Smooth muscle cell (in vitro differentiated cells): Measurements from ENCODE around the gene IGSF5. TPM values are rescaled to one million over a fixed set of nuclear protein-coding genes. Genes with fewer than 3 reads are reported as not detected.

Experiments used
- DNase-seq: peaks from one replicate; lab custom pipeline; 2025; ENCODE audit not compliant: unreplicated experiment; lab: John Stamatoyannopoulos, UW
- H2AFZ ChIP-seq: fragments of 200-600 bp; sonication (generic); 2 replicates; pipeline ENCODE4 v1.6.0; 2016; ENCODE audit warnings: antibody characterized with exemption, low read depth, mild to moderate bottlenecking
- H3F3A ChIP-seq: fragments of 200-600 bp; sonication (generic); 2 replicates; pipeline ENCODE4 v1.6.0; 2017; ENCODE audit warnings: antibody characterized with exemption, low read depth
- H3K27ac ChIP-seq: fragments of 200-600 bp; sonication (generic); 2 replicates; pipeline ENCODE4 v1.5.1; 2016; ENCODE audit warnings: low read depth, mild to moderate bottlenecking
- H3K27me3 ChIP-seq: fragments of 200-600 bp; sonication (generic); 2 replicates; pipeline ENCODE4 v1.6.1; 2016; ENCODE audit warnings: low read depth, mild to moderate bottlenecking
- H3K36me3 ChIP-seq: fragments of 200-600 bp; sonication (generic); 2 replicates; pipeline ENCODE4 v1.5.1; 2016; ENCODE audit warnings: low read depth
- H3K4me1 ChIP-seq: fragments of 200-600 bp; sonication (generic); 2 replicates; pipeline ENCODE4 v1.5.1; 2016; ENCODE audit warnings: low read depth
- H3K4me2 ChIP-seq: fragments of 200-600 bp; sonication (generic); 2 replicates; pipeline ENCODE4 v1.6.0; 2016; ENCODE audit warnings: mild to moderate bottlenecking
- H3K4me3 ChIP-seq: fragments of 200-600 bp; sonication (generic); 2 replicates; pipeline ENCODE4 v1.5.1; 2016; ENCODE audit warnings: mild to moderate bottlenecking
- H3K79me2 ChIP-seq: fragments of 200-600 bp; sonication (generic); 2 replicates; pipeline ENCODE4 v1.6.0; 2016; ENCODE audit warnings: low read depth, mild to moderate bottlenecking
- H3K9ac ChIP-seq: fragments of 200-600 bp; sonication (generic); 2 replicates; pipeline ENCODE4 v1.6.0; 2016; ENCODE audit warnings: low read depth
- H3K9me3 ChIP-seq: fragments of 200-600 bp; sonication (generic); replicated peaks from 2 replicates; pipeline ENCODE4 v1.5.1; 2016; ENCODE audit warnings: low read depth
- H4K20me1 ChIP-seq: fragments of 200-600 bp; sonication (generic); 2 replicates; pipeline ENCODE4 v1.6.0; 2016; ENCODE audit warnings: low read depth
- CTCF ChIP-seq: fragments of 200-600 bp; sonication (generic); IDR thresholded peaks from 2 replicates; pipeline ENCODE4 v1.5.1; 2017; ENCODE audit warnings: borderline replicate concordance, mild to moderate bottlenecking, antibody characterized with exemption; ENCODE audit not compliant: insufficient read depth, poor library complexity, severe bottlenecking
- WGBS: methylation state at CpG from one replicate; pipeline ENCODE4 v1.1.7; 2016; ENCODE audit warnings: low lambda C conversion rate; 5-methylcytosine and 5-hydroxymethylcytosine counted together
- polyA plus RNA-seq: library from polyadenylated mRNA; unstranded; fragments of >200 nt; fragmentation: Nextera tagmentation; extraction: Ambion mirVana; gene quantifications from 2 replicates; pipeline ENCODE4 v1.2.1, GENCODE V29; 2016
- total RNA-seq: library from RNA; depleted of rRNA; stranded (reverse); fragments of >200 nt; gene quantifications from 2 replicates; pipeline ENCODE4 v1.2.3, GENCODE V29; 2014

IGSF5 gene
- total and polyA plus RNA-seq, 2 experiments from 2014 or later = 0.30 to 0.63 TPM

DNA sequence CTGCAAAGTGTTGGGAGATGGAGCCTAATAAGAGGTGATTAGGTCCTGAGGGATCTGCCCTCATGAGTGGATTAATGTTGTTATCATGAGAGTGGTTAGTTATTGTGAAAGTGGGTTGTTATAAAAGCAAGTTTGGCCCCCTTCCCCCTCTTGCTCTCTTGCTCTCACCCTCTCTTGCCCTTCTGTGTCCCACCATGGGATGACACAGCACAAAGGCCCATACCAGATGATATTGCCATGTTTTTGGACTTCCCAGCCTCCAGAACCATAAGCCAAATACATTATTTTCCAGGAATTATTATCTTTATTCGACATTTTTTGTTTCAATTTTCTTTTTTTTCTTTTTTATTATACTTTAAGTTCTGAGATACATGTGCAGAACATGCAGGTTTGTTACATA lies 41.4 kb upstream of the IGSF5 start:
- no peaks in the 10 kb centered on the region for H4K20me1 ChIP-seq
- WGBS = 85% methylated on average over 1 of the region's 1 CpG

DNA sequence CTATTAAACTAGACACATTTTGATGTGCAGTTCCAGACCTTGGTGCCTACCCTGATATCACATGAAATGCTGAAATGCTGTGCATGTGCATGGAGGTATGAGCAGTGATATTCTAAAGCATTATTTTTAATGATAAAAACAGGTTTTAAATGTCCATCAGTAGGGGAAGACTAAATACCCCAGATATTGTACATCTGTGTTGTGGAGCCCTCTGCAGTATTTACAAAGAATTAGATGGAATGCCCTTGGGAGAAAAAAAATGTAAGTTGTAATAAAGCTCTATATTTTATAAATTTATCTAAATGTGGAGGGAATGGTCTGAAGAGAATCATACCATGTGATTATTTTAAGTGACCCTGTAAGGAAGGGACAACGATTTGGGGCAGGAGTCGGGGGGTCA lies 39.1 kb upstream of the IGSF5 start:
- DNase-seq = no peak
- no peaks in the 10 kb centered on the region for H4K20me1 ChIP-seq
- no peaks in the 10 kb centered on the region for H3K27me3 ChIP-seq
- H3K4me2 ChIP-seq = no peak overlapping the region
- H3K9ac ChIP-seq = no peak overlapping the region
- H3K4me1 ChIP-seq = no peaks in the 10 kb centered on the region
- WGBS = 94% methylated on average over 2 of the region's 2 CpGs
- no peaks in the 10 kb centered on the region for H3K79me2 ChIP-seq
- peak; percentile 26 for TF ChIP-seq CTCF
- H3K36me3 ChIP-seq = no peaks in the 10 kb centered on the region
- H3K4me3 ChIP-seq = no peak overlapping the region
- no peak overlapping the region for H2AFZ ChIP-seq
- no peaks in the 10 kb centered on the region for H3F3A ChIP-seq
- H3K9me3 ChIP-seq = no peaks in the 10 kb centered on the region
- H3K27ac ChIP-seq = no peak overlapping the region

More for the DNA sequence above, 41.4 kb upstream of the IGSF5 start:
- no peak overlapping the region for H2AFZ ChIP-seq
- no peak overlapping the region for H3K9ac ChIP-seq
- no peaks in the 10 kb centered on the region for H3K4me1 ChIP-seq
- H3K4me3 ChIP-seq = no peak overlapping the region
- H3K9me3 ChIP-seq = no peaks in the 10 kb centered on the region
- H3K27me3 ChIP-seq = no peaks in the 10 kb centered on the region
- no peaks in the 10 kb centered on the region for H3K36me3 ChIP-seq
- no peak for TF ChIP-seq CTCF
- H3K27ac ChIP-seq = no peak overlapping the region
- no peaks in the 10 kb centered on the region for H3F3A ChIP-seq
- H3K4me2 ChIP-seq = no peak overlapping the region
- no peaks in the 10 kb centered on the region for H3K79me2 ChIP-seq
- no peak for DNase-seq

DNA sequence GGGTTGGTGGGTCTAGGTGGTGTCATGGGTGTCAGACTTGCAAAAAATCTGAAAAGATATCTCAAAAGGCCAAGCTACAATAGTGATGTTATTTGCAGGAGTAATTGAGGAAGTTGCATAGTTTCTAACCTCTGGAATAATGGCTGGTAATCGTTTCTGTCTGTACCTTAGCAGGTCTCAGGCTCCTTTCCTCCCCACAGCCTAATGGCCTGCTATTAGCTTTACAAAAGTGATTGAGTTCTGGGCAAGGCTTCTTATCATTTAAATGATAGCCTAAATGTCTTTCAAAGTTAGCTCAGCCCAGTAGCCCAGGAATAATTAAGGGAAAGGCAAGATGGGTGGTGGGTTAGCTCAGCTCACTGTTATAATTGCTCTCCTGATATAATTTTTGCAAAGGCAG lies 37.7 kb upstream of the IGSF5 start:
- H3K4me1 ChIP-seq = no peaks in the 10 kb centered on the region
- no peak for DNase-seq
- H3K4me3 ChIP-seq = no peak overlapping the region
- H4K20me1 ChIP-seq = no peaks in the 10 kb centered on the region
- no peaks in the 10 kb centered on the region for H3K9me3 ChIP-seq
- H3K27me3 ChIP-seq = no peaks in the 10 kb centered on the region
- WGBS = 44% methylated on average over 1 of the region's 1 CpG
- no peaks in the 10 kb centered on the region for H3F3A ChIP-seq
- H3K79me2 ChIP-seq = no peaks in the 10 kb centered on the region
- H3K36me3 ChIP-seq = no peaks in the 10 kb centered on the region
- no peak overlapping the region for H3K9ac ChIP-seq
- no peak overlapping the region for H2AFZ ChIP-seq
- no peak overlapping the region for H3K27ac ChIP-seq
- H3K4me2 ChIP-seq = no peak overlapping the region
- TF ChIP-seq CTCF = no peak

- Histone ChIP-seq H3K4me3 (no peak overlapping the region), H2AFZ (no peak overlapping the region), H3K36me3 (no peaks in the 10 kb centered on the region), H3K27me3 (no peaks in the 10 kb centered on the region), H4K20me1 (no peaks in the 10 kb centered on the region), H3K4me1 (no peaks in the 10 kb centered on the region), H3K4me2 (no peak overlapping the region), H3F3A (no peaks in the 10 kb centered on the region), H3K9ac (no peak overlapping the region), H3K79me2 (no peaks in the 10 kb centered on the region), H3K9me3 (no peaks in the 10 kb centered on the region), H3K27ac (no peak overlapping the region)
- 95% methylated on average over 8 of the region's 8 CpGs for WGBS
- no peak for TF ChIP-seq CTCF
- DNase-seq = no peak
These were observed 34.1 kb upstream of the IGSF5 start for GRCh38 chr21:39710866-39711265.
